Measurements from ENCODE around the gene ME2. TPM values are rescaled to one million over a fixed set of nuclear protein-coding genes. Genes with fewer than 3 reads are reported as not detected.

Gene ME2
- total RNA-seq, 1 donor from 2014 or later = 40.5 TPM

Other genes with a start within 250 kb of the ME2 start
- 0.20 TPM for gene MRO, start 59.1 kb upstream of the ME2 start, total RNA-seq
- 6.8 TPM for gene ELAC1, start 88.9 kb downstream of the ME2 start, total RNA-seq
- gene SMAD4, start 151.1 kb downstream of the ME2 start, total RNA-seq = 112 TPM